GM21390 (cell line): ENCODE measurements around the gene BPTF.
A peak's percentile ranks its signal among the peaks of the same experiment; 100 is the strongest.
"Not testable (repeated sequence)": the region's sequence is repeated elsewhere in the genome, so short reads cannot be mapped to it uniquely, and the experiment has no call there.

Experiments used
- ATAC-seq: cut with Tn5 transposase; IDR thresholded peaks from one replicate; pipeline ENCODE4 v1.9.1; 2021; ENCODE audit not compliant: unreplicated experiment

Gene BPTF

GRCh38 chr17:67833946-67834631 is 8.8 kb downstream of the BPTF start:
- ATAC-seq, result no peak

- no peak for ATAC-seq
Measured at GRCh38 chr17:67834634-67835033, 9.3 kb downstream of the BPTF start.

DNA sequence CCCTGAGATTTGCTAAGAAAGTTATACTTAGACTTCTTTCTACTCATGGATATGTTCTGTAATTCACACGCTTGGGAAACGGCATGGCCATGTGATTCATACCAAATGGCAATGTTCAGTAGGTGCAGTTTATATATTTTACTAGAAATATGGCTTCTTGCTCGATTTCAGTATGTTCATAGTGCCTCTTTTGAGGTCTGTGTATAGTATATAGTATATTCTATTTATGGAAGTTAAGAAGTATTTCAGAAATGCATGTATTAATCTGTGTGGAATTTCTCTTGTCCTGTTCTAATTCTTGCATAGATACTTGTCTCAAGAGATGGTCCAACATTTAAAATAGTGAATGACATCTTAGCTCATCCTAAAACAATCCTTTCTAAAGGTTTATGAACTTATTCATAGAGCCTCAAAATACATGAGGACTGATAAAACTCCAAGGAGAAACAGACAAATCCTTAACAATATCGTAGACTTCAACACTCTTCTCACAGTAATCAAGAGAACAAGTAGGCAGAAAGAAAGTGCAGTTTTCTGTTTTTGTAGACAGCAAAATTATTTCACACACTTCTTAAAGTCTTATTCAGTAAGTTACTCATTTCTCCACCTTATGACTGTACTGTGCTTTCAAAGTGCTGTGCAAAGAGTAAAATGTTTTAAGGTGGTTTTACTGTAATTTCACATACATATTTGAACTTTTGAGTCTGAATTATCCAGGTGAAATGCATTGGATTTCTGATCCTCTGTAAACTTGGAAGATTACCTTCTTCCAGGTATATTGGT is 11.1 kb downstream of the BPTF start:
- ATAC-seq, result no peak

- ATAC-seq, result no peak
Measured at GRCh38 chr17:67837965-67838364, 12.7 kb downstream of the BPTF start.

DNA sequence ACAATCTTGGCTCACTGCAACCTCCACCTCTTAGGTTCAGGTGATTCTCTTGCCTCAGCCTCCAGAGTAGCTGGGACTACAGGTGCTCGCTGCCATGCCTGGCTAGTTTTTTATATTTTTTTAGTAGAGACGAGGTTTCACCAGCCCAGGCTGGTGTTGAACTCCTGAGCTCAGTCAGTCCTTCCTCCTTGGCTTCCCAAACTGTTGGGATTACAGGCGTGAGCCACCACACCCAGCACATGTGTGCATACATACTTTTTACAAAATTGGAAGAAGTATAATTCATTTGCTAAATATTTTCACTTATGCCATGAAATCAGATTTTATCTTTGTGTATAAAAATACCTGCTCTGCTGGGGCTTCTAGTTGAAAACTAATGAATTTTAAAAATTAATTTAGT is 13.2 kb downstream of the BPTF start:
- no peak for ATAC-seq

GRCh38 chr17:67841992-67842391 is 16.7 kb downstream of the BPTF start:
- no peak for ATAC-seq

GRCh38 chr17:67842648-67843047 is 17.3 kb downstream of the BPTF start:
- no peak for ATAC-seq

GRCh38 chr17:67845374-67845773 is 20.1 kb downstream of the BPTF start:
- ATAC-seq, result no peak

DNA sequence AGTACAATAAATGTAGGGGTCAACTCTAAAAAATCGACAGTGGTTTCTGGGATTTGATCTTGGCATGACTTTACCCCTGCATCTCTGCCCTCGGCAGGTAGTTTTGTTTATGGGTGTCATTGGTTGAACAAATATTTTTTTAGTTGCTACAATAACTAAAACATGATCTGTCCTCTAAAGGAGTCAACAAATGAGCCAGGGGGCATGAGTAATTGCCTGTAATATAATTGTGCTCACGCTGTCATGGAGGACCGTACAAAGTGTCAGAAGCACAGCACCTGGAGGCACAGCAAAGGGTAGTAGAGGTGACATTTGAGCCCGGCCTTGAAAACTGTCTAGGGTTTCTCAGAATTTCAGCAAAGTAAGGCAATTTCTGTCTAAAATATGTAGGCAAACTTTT is 22.9 kb downstream of the BPTF start:
- ATAC-seq, result not testable (repeated sequence)

DNA sequence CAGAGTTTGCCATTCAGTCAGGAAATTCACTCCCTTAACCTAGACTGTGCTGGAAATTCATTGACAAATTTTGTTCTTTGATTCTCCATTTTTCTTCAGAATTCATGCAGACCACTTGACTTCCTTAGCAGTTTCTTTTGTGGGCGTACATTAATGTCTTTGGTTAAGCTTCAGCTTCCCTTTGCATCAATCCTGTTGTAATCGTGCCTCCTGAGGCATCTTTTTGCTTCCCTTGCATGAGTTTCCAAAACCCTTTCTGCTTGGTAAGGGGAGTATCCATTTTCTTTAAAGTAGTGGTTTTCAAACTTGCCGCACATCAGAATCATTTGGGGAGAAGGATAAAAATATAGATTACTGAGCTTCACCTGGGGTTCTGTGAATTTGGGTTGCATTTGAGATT is 23.5 kb downstream of the BPTF start:
- ATAC-seq, result not testable (repeated sequence)

DNA sequence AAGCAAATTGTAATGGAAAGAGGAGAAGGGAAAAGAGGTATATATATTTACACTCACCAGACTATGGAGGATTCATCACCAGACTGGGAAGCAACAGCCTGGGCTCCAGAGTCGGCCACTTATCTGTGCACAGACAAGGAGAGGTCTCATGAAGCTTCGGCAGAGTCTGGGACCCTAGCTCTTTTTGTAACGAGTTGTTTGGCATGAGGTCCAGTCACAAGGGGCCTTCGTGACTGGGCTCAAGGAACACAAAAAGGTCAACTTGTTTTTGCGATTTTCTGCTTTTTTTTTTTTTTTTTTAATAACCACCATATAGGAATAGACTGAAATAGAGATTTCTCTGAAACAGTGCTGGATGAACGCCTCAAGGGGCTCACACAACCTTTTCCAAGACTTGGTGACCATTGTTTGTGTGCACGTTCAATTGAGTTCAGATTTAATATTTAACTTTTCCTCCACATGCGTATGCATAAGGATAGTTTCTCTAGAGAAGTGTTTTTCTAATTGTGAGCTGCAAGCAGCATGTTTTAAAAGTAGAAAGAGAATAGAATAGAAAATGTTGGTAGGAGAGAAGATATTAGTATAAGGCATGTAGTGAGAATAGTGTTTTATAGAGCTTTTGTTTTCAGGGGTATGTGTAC is 25.8 kb downstream of the BPTF start:
- no peak for ATAC-seq

DNA sequence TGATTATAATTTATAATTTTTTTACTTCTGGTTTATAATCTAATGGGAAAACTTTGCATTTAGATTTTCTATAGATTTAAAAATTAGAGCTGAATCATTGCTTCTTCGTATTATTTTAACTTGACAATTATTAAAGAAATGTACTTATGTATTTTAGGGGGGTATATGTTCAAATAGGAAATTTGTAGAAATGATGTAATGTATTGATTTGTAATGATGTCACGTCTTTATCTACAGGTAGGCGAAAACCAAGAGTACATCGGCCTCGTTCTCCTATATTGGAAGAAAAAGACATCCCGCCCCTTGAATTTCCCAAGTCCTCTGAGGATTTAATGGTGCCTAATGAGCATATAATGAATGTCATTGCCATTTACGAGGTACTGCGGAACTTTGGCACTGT is 28.4 kb downstream of the BPTF start:
- no peak for ATAC-seq

GRCh38 chr17:67854378-67854777 is 29.1 kb downstream of the BPTF start:
- no peak for ATAC-seq

GRCh38 chr17:67855504-67856324 is 30.4 kb downstream of the BPTF start:
- ATAC-seq, result no peak

DNA sequence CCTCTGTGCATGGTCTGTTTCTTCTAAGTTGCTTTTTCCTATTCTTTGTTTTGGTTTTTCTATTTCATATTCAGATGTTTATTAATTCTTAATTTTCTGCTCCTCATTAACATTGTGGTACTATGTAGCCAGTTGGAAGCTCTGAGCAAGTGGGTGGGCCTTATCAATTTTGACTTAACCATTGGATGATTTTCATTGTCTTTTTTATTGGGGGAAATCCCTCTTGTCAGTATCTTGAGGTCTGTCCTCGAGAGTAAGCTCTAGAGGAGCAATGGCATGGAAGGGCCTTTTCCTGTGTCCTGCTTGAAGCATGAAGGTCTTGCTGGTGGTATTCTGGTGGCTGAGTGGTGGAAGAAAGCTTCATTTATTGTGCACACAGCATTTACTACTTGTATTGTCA is 31.1 kb downstream of the BPTF start:
- ATAC-seq, result not testable (repeated sequence)

DNA sequence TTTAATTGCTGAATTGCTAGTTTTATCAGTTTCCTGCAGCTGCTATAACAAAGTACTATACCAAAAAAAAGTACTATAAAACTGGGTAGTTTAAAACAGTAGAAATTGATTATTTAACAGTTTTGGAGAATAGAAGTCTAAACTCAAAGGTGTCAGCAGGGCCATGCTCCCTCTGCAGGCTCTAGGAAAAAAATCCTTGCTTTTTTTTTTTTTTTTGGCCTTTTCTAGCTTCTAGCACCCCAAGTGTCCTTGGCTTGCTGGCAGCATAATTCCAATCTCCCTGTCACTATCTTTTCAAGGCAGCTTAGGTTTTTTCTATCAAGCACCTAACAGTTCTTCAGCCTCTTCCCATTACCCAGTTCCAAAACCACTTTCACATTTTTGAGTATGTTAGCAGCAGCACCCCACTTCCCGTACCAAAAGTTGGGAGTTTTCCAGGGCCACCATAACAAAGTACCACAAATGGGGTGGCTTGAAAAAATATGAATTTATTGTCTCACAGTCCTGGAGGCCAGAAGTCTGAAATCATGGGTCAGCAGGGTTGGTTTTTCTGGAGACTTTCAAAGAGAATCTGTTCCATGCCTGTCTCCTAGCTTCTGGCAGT is 37.4 kb downstream of the BPTF start:
- ATAC-seq, result no peak

DNA sequence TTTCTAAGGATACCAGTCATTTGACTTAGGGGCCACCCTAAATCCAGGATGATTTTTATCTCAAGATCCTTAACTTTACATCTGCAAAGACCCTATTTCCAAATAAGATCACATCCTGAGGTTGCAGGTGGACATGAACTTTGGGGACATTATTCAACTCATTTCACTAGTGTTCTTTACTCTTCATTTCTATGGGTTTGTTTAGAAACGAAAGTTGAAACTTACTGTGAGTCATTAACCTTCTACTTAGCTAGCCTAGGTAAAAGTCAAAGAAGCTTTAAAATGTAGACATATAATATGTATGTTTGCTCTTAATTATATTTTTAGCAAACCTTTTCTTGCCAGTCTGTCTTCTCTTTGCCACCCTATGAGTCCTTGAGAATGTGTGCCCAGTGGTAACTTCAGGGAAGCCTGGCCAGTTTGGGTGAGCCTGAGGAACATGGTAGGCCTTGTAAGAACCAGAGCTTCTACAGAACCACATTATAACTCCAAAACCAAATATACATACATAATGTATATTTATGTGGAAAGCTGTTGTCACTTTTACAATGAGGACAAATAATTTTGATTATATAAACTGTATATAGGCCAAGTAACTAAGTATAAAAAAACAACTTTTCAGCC is 38.4 kb downstream of the BPTF start:
- ATAC-seq, result peak; percentile 56

DNA sequence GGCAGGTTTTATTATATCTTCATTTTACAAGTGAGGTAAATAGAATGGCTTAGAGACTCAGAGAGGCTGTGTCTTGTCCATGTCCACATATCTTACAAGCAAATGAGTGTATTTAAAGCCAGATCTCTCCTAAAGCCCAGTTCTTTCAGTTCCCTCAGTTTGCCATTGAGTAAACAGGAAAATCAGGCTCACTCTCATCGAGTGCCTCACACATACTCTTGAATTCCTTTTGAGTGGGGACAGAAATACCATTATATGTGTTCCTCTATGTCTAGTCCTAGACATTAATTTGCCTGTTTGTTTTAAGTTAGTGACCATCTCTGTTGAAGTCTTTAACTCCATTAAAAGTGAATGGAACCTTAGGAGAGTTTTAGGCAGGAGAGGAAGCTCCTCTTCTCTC is 40.1 kb downstream of the BPTF start:
- ATAC-seq, result no peak

DNA sequence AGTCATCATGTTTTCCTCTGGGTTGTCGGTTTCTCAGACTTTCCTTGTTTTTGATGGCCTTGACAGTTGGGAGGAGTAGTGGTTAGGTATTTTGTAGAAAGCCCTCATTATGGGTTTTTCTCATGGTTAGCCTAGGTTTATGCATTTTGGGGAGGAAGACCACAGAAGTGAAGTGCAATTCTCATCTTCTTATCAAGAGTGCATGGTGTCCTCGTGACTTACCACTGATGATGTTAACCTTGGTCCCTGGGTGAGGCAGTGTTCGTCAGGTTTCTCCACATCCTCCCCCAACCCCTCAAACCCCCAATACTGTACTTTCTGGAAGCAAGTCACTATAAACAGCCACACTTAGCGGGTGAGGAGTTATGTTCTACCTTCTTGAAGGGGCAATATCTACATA is 42.3 kb downstream of the BPTF start:
- no peak for ATAC-seq

GRCh38 chr17:67868176-67868575 is 42.9 kb downstream of the BPTF start:
- no peak for ATAC-seq
